GM21529 (cell line): ENCODE results near the gene LIMK2.

Experiments
- ATAC-seq: cut with Tn5 transposase; IDR thresholded peaks from one replicate; pipeline ENCODE4 v1.9.1; 2021; ENCODE audit not compliant: unreplicated experiment

The LIMK2 gene

GRCh38 chr22:31271026-31271425 lies 58.9 kb downstream of the LIMK2 start:
- no peak for ATAC-seq

GRCh38 chr22:31271485-31271884 lies 59.4 kb downstream of the LIMK2 start:
- no peak for ATAC-seq

- no peak for ATAC-seq
Measured at GRCh38 chr22:31272522-31273446, 60.7 kb downstream of the LIMK2 start.

- ATAC-seq, result no peak
Measured at GRCh38 chr22:31274017-31274416, 61.9 kb downstream of the LIMK2 start.

- ATAC-seq, result no peak
Measured at GRCh38 chr22:31275018-31275417, 62.9 kb downstream of the LIMK2 start.

GRCh38 chr22:31275576-31275975 lies 63.5 kb downstream of the LIMK2 start:
- no peak for ATAC-seq

- ATAC-seq, result no peak
Measured at GRCh38 chr22:31276426-31277167, 64.5 kb downstream of the LIMK2 start.

GRCh38 chr22:31277741-31278140 lies 65.6 kb downstream of the LIMK2 start:
- no peak for ATAC-seq

- no peak for ATAC-seq
Measured at GRCh38 chr22:31278151-31278621, 66.1 kb downstream of the LIMK2 start.

- ATAC-seq, result no peak
Measured at GRCh38 chr22:31278626-31279326, 66.7 kb downstream of the LIMK2 start.

GRCh38 chr22:31279327-31279669 lies 67.2 kb downstream of the LIMK2 start:
- ATAC-seq, result no peak

GRCh38 chr22:31279821-31280505 lies 67.9 kb downstream of the LIMK2 start:
- ATAC-seq, result no peak

GRCh38 chr22:31281733-31282132 lies 69.6 kb downstream of the LIMK2 start:
- no peak for ATAC-seq

- ATAC-seq, result no peak
Measured at GRCh38 chr22:31282748-31283468, 70.8 kb downstream of the LIMK2 start.

GRCh38 chr22:31284281-31285155 lies 72.4 kb downstream of the LIMK2 start:
- no peak for ATAC-seq

GRCh38 chr22:31286360-31287255 lies 74.5 kb downstream of the LIMK2 start:
- no peak for ATAC-seq

GRCh38 chr22:31287818-31288495 lies 75.9 kb downstream of the LIMK2 start:
- no peak for ATAC-seq
